Tibial artery (tissue), 4 donors: ENCODE results near the gene MESP1.

Source experiments
- DNase-seq, 2 donors: peaks; one replicate each; pipeline ENCODE4 v3.0.0-alpha.2; 2019
- H3K27ac ChIP-seq, 2 donors: fragments of 200-600 bp; sonication (generic) in 1 of 2; 1 replicate in 1 of 2; 2 replicates in 1 of 2; pipeline ENCODE4 v1.5.1; 2018 to 2019; ENCODE audit warnings: mild to moderate bottlenecking in 1 of 2
- H3K27me3 ChIP-seq, 2 donors: fragments of 200-600 bp; sonication (generic) in 1 of 2; one replicate each; pipeline versions ENCODE4 v1.5.1 to v1.6.0; 2016 to 2019
- H3K36me3 ChIP-seq, 3 donors: fragments of 200-600 bp; sonication (generic) in 2 of 3; one replicate each; pipeline ENCODE4 v1.5.1; 2016 to 2019; ENCODE audit warnings: mild to moderate bottlenecking in 2 of 3
- H3K4me1 ChIP-seq, 4 donors: fragments of 200-600 bp; sonication (generic) in 2 of 4; 1 replicate in 3 of 4; 2 replicates in 1 of 4; pipeline ENCODE4 v1.5.1; 2016 to 2019
- H3K4me3 ChIP-seq, 2 donors: fragments of 200-600 bp; sonication (generic) in 1 of 2; 1 replicate in 1 of 2; 2 replicates in 1 of 2; pipeline ENCODE4 v1.5.1; 2018 to 2019; ENCODE audit warnings: mild to moderate bottlenecking in 2 of 2
- H3K9me3 ChIP-seq, 3 donors: fragments of 200-600 bp; sonication (generic) in 1 of 3; one replicate each; pipeline ENCODE4 v1.5.1; 2016 to 2019
- intact Hi-C: fragments of 100-400 bp; cut with DNase I; formaldehyde crosslinking; loops from one replicate; pipeline ENCODE4 v1.15.0; 2023; ENCODE audit warnings: low total_unique reads
- TF ChIP-seq, protein P1 (sequence below), 2 experiments: fragments of 200-600 bp in 1 of 2; fragments of 450-650 bp in 1 of 2; IDR thresholded peaks; one replicate each; pipeline ENCODE4 v1.5.1; 2017 to 2019; ENCODE audit warnings: antibody characterized with exemption in 2 of 2, mild to moderate bottlenecking in 1 of 2, moderate library complexity in 1 of 2

Gene MESP1

GRCh38 chr15:89765694-89766093 lies 14.6 kb upstream of the MESP1 start:
- no peak overlapping the region for H3K27ac ChIP-seq
- no peaks in the 10 kb centered on the region for H3K36me3 ChIP-seq
- no peak overlapping the region for H3K4me3 ChIP-seq
- TF ChIP-seq, protein P1, sequence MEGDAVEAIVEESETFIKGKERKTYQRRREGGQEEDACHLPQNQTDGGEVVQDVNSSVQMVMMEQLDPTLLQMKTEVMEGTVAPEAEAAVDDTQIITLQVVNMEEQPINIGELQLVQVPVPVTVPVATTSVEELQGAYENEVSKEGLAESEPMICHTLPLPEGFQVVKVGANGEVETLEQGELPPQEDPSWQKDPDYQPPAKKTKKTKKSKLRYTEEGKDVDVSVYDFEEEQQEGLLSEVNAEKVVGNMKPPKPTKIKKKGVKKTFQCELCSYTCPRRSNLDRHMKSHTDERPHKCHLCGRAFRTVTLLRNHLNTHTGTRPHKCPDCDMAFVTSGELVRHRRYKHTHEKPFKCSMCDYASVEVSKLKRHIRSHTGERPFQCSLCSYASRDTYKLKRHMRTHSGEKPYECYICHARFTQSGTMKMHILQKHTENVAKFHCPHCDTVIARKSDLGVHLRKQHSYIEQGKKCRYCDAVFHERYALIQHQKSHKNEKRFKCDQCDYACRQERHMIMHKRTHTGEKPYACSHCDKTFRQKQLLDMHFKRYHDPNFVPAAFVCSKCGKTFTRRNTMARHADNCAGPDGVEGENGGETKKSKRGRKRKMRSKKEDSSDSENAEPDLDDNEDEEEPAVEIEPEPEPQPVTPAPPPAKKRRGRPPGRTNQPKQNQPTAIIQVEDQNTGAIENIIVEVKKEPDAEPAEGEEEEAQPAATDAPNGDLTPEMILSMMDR (IDR thresholded peaks at IDR 0.05): no peak
- intact Hi-C loops: no loop called here
- no peaks in the 10 kb centered on the region for H3K9me3 ChIP-seq
- H3K27me3 ChIP-seq: no peaks in the 10 kb centered on the region
- peaks cover 0 to 21% (median 0%) of the 10 kb centered on the region in 4 donors for H3K4me1 ChIP-seq
- no peak for DNase-seq

GRCh38 chr15:89761929-89762328 lies 10.9 kb upstream of the MESP1 start:
- intact Hi-C loops: loop anchor here (2.0 kb wide), 1 partner anchor 115 kb away; no protein-coding TSS in a partner anchor

GRCh38 chr15:89761009-89761831 lies 10.2 kb upstream of the MESP1 start:
- no peak overlapping the region for H3K27ac ChIP-seq
- intact Hi-C loops: loop anchor here (2.0 kb wide), 1 partner anchor 116 kb away; no protein-coding TSS in a partner anchor
- peaks cover 0 to 11% of the 10 kb centered on the region in 2 donors for H3K27me3 ChIP-seq
- no peak overlapping the region for H3K4me3 ChIP-seq
- H3K9me3 ChIP-seq: no peaks in the 10 kb centered on the region
- no peak for DNase-seq
- TF ChIP-seq, protein P1 (IDR thresholded peaks at IDR 0.05): no peak
- peaks cover 0 to 18% (median 0%) of the 10 kb centered on the region in 4 donors for H3K4me1 ChIP-seq
- no peaks in the 10 kb centered on the region for H3K36me3 ChIP-seq

More at GRCh38 chr15:89761929-89762328, 10.9 kb upstream of the MESP1 start:
- TF ChIP-seq, protein P1 (IDR thresholded peaks at IDR 0.05): no peak
- no peak overlapping the region for H3K4me3 ChIP-seq
- no peak for DNase-seq
- no peaks in the 10 kb centered on the region for H3K9me3 ChIP-seq
- no peak overlapping the region for H3K27ac ChIP-seq
- H3K4me1 ChIP-seq: peaks cover 0 to 23% (median 0%) of the 10 kb centered on the region in 4 donors
- no peaks in the 10 kb centered on the region for H3K36me3 ChIP-seq
- H3K27me3 ChIP-seq: peaks cover 0 to 11% of the 10 kb centered on the region in 2 donors

DNA sequence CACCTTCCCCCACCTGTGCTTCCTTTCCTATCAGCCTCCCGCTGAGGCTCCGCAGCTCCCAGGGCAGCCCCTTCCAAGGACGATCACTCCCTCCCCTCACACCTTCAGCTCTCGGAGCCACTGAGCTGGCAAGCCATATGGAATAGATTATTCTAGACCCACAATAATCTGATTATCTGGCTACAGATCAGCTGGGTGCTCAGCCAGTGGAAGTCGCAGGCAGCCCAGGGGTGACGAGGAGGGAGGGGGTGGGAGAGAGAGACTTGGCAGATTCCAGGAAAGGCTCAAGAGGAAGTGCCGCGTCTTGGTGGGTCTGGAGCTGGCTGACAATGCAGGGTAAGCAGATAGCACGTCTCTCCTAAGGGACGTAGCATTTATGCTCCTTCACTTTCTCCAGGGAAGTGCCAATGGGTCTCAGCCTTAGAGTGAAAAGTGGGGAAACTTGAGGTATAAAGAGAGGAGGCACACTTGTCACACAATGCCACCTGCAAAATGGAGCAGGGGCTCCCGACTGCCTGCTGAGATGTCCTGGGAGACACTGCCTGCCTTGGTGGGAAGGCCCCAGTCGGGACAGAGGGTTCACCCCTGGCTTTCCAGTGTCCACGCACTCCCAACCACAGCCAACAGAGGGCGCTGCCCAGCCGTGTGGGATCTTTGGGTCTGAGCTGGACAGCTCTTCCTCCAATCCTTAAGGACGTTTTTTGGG lies 9.4 kb upstream of the MESP1 start:
- intact Hi-C loops: loop anchor here (2.0 kb wide), 1 partner anchor 116 kb away; no protein-coding TSS in a partner anchor

DNA sequence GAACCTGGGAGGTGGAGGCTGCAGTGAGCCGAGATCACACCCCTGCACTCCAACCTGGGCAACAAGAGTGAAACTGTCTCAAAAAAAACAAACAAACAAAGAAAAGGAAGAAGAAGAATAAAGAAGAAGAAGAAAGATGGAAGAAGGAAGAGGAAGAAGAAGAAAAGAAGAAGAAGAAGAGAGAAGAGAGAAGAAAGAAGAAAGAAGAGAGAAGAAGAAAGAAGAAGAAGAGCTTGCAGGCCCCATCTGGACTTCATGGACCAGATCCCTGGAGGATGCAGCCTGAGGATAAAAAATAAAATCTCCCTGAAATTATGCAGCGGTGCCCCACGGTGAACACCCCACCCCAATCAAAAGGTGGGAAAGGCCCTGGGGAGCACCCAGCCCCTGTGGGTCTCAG lies 8.8 kb upstream of the MESP1 start:
- no peak overlapping the region for H3K4me3 ChIP-seq

More for the DNA sequence above, 9.4 kb upstream of the MESP1 start:
- Histone ChIP-seq H3K9me3 (no peaks in the 10 kb centered on the region), H3K27me3 (peaks cover 0 to 11% of the 10 kb centered on the region in 2 donors), H3K4me3 (no peak overlapping the region), H3K27ac (no peak overlapping the region), H3K36me3 (no peaks in the 10 kb centered on the region), H3K4me1 (peaks cover 0 to 18% (median 0%) of the 10 kb centered on the region in 4 donors)
- TF ChIP-seq, protein P1 (IDR thresholded peaks at IDR 0.05): peak; percentile 96 to 97
- DNase-seq: peak; percentile 79 to 85

More for the DNA sequence above, 8.8 kb upstream of the MESP1 start:
- intact Hi-C loops: loop anchor here (2.0 to 10.0 kb wide), 2 partner anchors 117 to 315 kb away; no protein-coding TSS in a partner anchor
- TF ChIP-seq, protein P1 (IDR thresholded peaks at IDR 0.05): no peak
- Histone ChIP-seq H3K36me3 (no peaks in the 10 kb centered on the region), H3K4me1 (peaks cover 0 to 18% (median 0%) of the 10 kb centered on the region in 4 donors), H3K27ac (no peak overlapping the region), H3K27me3 (peaks cover 0 to 11% of the 10 kb centered on the region in 2 donors), H3K9me3 (no peaks in the 10 kb centered on the region)
- DNase-seq: no peak
